HG03439 (cell line): ENCODE data around the gene CLSTN2.

Source experiments
- ATAC-seq: cut with Tn5 transposase; IDR thresholded peaks from one replicate; pipeline ENCODE4 v1.9.1; 2021; ENCODE audit warnings: mild to moderate bottlenecking, moderate library complexity; ENCODE audit not compliant: unreplicated experiment

The CLSTN2 gene

GRCh38 chr3:140265302-140265701 lies 330.3 kb downstream of the CLSTN2 start:
- no peak for ATAC-seq

GRCh38 chr3:140268103-140268502 lies 333.1 kb downstream of the CLSTN2 start:
- no peak for ATAC-seq

DNA sequence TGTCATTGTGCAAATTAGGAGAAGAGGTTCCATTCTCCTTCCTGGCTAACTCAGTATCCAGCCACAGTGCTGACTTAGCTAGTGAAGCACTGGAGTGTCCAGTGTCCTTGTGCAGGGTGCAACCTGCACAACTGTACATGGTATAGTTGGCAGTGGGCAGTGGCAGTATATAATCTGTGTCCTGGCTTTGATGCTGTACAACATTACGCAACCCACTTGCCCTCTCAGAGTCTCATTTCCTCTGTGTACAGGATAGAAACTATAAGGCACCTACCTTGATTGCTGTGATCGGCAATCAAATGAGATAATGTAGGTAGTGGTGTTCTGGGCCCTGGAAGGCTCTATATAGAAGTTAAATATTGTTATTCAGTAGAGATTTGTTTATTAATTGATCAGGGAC lies 333.6 kb downstream of the CLSTN2 start:
- no peak for ATAC-seq

DNA sequence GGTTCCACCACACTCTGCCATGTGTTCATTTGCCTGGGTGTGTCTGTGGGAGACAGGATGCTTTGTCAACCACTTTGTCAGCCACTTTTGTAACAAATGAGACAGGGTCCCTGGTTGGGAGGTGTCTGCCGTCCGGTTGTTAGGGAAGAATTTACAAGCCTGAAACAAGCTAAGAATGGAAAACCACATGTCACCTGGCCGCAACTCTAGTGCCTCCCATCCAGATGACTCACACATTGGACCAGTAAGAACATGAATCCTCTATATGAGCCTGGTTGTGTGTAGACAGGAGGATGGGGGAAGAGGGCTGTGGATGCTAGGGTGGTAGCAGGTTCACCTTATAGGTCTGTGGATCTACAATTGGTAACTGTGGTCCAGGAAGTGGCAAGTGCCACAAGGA lies 335.3 kb downstream of the CLSTN2 start:
- no peak for ATAC-seq

DNA sequence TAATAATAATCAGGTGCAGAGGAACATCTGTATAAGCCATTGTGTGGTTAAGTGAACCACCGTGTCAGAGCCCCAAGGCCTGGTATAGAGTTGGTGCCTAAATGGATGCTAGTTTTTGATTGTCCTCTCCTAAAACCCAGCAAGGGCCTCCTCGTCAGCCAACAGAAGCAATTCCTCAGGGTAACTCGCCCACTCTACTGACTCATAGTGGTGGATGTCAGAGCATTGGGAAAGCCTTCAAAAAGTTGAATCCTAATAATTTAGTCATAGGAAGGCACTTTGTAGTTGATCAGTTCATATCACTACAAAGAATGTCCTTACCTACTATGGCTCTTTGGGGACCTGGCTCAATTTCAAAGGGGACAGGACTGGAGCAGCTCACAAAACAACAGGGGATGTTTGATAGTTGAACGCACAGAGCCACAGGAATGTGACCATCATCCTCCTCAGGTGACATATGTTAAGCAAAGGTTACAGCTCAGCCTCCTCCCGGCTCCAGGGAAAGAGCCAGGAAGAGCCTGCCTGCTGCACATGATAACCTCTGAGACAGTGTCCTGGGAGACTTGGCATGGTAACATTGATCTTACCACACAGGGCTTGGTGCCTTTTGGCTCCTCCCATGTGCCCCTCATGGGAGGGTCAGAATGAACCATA lies 338.7 kb downstream of the CLSTN2 start:
- ATAC-seq = no peak

DNA sequence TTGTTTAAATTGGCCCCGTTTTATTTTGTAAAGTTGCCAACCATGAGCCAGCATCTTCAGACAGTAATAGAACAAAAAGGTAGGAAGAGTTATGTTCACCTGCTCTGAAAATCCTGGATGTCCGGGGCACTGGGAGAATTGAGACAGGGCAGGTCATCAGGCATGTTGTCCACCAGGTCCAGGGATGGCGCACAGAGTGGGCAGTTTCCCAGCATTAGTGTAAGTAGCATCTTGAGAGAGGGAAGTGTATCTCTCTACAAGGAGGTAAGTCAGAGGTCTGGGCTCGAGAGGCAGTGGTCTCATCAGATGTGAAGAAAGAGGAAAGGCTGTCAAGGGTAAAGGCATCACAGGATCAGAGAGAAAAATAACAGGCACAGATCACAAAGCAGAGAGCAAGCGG lies 339.4 kb downstream of the CLSTN2 start:
- ATAC-seq = no peak

- no peak for ATAC-seq
These were observed 341.7 kb downstream of the CLSTN2 start for GRCh38 chr3:140276703-140277102.

DNA sequence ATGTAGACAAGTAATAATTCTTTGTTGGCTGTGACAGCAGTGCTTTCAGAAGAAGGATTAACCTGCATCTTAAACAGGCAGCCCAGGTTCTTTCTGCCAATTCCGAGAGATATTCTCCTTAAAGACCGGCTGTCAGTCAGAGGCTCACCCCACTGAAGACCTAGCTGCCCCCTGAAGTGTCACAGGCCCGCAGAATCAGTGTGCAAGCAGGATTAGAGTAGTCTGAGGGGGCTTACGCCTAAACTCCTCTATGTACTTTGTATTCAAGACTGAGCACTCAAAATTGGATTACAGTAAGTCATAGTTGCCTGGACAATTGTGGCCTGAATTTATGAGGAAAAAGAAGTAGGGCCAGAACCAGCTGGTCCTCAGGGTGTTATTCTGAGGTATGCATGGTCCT lies 342.9 kb downstream of the CLSTN2 start:
- ATAC-seq = no peak

GRCh38 chr3:140284372-140284771 lies 349.4 kb downstream of the CLSTN2 start:
- ATAC-seq = no peak

- no peak for ATAC-seq
These were observed 350.4 kb downstream of the CLSTN2 start for GRCh38 chr3:140285380-140285779.

DNA sequence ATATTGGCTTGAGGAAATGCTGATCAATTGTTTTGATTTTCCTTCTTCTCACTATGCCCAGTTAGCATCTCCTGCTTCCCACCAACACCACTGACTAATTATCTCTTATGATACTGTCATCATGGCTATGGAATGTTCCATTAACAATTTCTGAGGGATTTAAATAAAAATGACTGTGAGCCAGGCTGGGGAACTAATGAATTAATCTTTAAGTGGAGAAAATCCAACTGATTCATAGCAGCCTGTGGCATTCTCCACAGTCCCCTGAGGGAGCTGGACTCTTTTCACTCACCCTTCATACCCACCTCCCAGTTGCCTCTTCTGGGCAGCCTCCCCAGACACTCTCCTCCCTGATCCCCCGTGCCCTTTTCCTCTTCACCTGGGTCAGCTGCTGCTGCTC lies 353.6 kb downstream of the CLSTN2 start:
- ATAC-seq = no peak

DNA sequence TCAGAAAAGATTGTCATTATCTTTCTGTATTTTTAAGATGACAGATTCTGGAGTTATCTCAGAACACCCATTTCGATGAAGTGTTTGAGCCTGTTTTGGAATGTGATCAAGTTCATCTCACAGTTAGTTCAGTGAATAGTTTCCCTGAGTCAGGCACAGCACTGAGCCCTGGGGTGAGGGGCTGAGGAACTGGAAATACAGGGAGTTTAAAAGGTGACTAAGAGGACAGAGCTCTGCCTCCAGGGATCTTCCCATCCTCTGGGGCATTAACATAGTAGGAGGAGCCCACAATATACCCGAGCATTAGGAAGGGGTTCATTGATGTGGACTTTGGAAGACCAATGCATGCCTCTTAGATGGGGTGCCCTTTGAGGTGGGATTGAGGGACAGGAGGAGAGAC lies 355.1 kb downstream of the CLSTN2 start:
- no peak for ATAC-seq

DNA sequence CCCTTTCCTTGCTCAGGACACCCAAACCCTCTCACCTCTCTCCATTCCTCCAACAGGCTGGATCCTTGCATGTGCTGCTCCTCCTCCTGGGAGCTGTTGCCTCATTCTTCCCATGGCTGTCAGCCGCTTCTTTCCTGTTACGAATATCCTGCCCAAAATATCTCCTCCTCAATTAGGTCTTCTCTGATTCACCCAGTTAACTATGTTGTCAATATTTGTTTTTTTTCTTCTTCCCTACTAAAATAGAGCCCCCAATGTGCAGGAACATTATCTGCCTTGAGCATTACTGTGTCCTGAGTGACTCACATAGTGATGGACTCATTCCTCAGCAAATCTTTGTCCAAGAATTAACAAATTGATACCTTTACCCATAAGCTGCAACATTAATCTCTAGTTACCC lies 357.2 kb downstream of the CLSTN2 start:
- ATAC-seq = no peak

DNA sequence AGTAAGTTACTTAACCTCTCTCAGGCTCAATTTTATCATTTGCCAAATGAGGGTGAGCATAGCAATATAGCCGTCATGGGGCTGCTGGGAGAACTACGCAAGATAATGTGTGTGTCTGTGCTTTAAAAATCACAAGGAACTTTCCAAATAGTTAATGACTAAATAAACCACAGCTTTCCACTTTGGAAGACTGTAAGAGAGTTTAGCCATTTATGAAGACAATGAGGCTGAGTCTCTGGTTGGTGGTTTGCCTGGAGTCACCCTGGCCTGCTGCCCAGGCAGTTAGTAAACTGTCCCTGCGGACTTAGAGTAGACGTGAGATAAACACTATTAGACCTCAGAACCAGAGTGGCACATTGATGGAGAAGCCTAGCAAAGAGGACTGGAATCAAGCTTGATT lies 357.7 kb downstream of the CLSTN2 start:
- no peak for ATAC-seq

- ATAC-seq = no peak
These were observed 359.1 kb downstream of the CLSTN2 start for GRCh38 chr3:140294058-140294457.

- no peak for ATAC-seq
These were observed 361.9 kb downstream of the CLSTN2 start for GRCh38 chr3:140296796-140297352.

DNA sequence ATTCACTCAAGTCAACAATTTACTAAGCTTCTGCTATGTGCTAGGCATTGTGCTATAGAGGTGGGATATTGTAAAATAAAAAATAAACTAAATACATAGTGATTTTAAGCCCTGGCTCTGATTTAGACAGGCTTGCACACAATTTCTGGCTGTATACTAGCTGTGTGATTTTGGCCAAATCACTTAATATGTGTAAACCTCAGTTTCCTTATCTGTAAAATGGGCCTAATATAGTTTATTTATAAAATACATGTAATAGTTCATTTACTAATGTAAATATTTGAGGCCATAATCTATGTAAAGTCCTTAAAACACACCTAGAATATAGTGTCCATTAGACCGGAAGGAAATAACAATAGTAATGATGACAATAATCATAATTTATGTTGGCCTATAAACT lies 363.1 kb downstream of the CLSTN2 start:
- no peak for ATAC-seq

GRCh38 chr3:140298569-140299070 lies 363.6 kb downstream of the CLSTN2 start:
- no peak for ATAC-seq

GRCh38 chr3:140303875-140304274 lies 368.9 kb downstream of the CLSTN2 start:
- ATAC-seq = no peak

DNA sequence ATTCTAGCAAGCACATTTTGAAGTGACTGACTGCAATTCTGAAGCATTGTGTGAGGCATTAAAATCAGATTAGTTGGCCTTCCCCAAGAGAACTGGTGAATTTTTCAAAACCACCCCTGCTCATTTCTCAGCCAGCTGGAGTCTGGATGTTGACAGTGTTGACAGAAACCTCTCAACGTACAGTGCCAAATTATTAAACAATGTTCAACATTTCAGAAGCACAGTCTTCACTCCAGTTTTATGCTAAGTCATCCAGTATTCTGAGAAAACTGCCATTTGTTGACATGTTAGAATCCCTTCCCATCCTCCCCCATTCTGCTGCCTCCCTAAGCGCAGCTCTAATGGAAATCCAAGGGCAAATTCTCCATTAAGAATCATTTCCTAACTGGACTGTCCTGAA lies 373.6 kb downstream of the CLSTN2 start:
- ATAC-seq = no peak

GRCh38 chr3:140311428-140311827 lies 376.4 kb downstream of the CLSTN2 start:
- ATAC-seq = no peak

DNA sequence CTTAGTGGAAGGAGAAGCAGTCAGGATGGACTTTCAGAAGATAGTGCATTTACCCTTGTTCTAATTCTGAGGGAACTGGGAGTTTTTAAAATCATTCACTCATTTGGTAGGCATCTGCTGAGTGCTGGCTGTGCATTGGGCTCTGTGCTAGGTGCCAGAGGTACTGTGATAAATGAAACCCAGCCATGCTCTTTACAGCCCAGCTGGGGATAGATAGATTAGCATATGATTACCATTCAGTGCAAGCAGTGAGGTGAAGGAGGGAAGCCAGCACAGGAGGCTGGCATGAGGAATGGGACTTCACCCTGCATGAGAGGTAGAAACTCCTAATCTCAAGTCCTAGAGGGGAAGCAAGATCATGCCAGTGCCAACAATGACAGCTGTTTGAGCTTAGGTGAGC lies 381.0 kb downstream of the CLSTN2 start:
- ATAC-seq = no peak

DNA sequence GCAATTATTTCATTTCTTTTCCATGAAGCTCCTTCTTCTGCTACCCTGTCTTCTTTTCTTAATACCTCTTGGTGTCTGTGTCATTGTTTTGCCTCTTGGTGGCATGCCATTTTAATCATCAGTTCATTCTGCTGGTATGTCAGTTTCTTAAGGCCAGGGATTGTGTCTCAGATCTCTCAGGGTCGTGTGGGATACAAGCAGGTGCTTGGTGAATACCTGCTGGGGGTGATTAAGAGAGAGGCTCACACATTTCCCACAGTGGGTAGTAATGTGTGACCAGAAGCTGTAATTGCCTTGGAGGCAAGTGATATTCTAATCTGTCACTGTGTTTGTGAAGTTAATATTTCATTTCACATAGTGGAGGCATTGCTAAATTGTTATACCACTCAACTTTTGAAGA lies 381.5 kb downstream of the CLSTN2 start:
- ATAC-seq = no peak
